NCI-H187 treated with DMSO at 0.1 percent for 48 hours (cell line): ENCODE results near the gene SLC25A23.
"Not testable (repeated sequence)": the region's sequence is repeated elsewhere in the genome, so short reads cannot be mapped to it uniquely, and the experiment has no call there.

ENCODE experiments used
- DNase-seq: peaks from one replicate; lab custom pipeline; 2025; lab: John Stamatoyannopoulos, UW

The SLC25A23 gene

DNA sequence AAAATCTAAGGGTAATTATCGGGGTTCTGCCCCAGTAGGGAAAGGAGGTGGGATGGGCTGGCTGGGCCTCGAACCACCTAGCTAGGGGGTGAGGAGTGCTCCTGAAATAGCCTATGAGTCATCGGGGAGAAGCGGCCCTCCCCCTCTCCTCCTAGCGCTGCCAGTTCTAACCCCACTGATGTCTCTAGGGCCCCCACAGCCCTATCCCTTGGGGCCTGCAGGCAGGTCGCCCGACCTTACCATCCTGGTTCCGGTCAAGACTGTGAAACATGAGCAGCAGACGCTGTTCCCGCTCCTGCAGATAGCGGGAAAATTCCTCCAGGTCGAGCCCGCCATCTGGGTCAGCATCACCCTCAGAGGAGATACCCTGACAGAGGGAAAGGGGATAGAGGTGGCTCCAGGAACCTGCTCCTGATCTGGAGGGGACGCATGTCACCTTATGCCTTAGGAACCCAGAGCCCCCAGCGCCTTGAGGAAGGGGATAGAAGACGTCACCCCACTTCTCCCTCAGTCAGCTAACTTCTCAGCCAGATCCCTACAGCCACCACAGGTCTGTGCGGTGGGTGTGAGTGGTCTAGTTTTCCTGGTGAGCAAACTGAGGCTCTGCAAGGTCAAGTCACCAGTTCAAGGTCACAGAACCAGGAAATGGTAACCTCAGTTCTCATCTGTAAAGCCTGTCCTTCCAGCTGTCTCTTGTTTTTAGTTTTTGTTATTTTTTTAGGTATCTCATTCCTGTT is 1.5 kb downstream of the SLC25A23 start:
- DNase-seq, result no peak

DNA sequence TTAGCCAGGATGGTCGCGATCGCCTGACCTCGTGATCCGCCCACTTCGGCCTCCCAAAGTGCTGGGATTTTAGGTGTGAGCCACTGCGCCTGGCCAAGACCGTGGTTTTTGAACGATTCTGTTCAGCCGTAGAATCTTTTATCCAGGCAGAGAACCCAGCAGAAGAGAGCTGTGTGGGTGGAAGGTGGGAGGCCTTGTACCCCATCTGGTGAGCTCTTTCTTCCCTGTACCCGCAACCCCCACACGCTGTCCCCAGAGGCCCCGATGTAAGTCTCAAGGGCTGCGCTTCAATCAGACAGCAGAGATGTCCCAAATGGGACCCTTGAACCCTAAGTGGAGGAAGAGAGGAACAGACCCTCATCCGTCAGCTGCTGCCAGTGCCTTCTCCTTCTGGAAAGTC is 3.7 kb downstream of the SLC25A23 start:
- no peak for DNase-seq

DNA sequence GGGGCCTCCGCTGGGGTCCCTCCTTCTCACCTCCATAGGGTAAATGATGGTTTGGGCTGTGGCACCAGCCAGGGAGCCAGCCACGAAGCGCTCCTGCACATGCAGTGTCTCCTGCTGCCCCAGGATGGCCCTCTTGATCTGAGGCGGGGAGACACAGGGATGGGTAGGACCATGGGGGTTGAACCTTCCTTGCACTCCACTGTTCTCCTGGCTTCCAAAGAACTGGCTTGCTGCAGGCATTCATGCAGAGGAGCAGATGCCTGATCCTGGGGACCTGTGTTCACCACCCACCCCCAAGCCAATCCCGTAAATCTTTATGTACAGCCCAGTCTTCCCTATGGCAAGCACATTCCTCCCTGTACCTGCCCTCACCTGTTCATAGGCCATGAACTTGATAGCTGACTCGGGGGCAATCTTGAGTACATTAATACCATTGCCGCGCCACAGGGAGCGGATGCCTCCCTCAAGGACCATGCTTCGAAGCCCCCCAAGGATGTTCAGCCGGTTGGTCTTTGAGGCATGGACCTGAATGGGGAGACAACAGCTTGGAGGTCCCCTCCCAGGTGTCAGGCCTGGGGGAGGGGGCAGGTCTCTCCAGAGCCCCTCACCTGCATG is 5.5 kb downstream of the SLC25A23 start:
- DNase-seq, result no peak

DNA sequence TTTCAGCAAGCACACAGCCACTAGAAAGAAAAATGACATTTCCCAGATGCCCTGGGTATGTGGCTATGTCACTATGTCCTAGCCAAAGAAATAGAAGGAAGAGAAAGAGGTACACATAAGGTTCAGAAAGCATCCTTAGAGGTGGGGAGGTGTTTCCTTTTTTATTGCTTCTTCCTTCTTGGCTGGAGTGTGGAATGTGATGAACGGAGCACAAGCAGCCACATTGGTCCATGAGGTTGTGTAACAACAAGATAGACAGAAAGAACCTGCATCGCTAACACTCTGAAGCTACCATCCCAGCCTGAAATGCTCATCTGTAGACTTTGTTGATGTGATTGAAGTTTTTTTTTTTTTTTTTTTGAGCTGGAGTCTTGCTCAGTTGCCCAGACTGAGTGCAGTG is 6.7 kb downstream of the SLC25A23 start:
- DNase-seq, result no peak

DNA sequence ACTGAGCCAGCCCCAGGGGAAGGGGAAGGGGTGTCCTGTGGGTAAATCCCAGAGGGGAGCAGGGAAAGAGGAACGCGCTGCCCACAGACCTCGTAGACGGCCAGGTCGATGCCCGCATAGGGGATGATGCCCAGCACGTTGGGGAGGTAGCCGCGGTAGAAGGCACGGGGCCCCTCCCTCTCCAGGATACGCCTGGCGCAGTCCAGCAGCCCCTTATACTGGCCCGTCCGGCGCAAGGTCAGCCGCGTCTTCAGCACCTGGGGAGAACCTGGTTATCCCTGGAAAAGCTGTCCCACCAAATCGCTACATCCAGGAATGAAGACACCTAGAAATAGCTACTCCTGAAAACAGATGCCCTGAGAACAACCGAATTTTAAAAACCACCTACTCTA is 7.4 kb downstream of the SLC25A23 start:
- DNase-seq, result no peak

DNA sequence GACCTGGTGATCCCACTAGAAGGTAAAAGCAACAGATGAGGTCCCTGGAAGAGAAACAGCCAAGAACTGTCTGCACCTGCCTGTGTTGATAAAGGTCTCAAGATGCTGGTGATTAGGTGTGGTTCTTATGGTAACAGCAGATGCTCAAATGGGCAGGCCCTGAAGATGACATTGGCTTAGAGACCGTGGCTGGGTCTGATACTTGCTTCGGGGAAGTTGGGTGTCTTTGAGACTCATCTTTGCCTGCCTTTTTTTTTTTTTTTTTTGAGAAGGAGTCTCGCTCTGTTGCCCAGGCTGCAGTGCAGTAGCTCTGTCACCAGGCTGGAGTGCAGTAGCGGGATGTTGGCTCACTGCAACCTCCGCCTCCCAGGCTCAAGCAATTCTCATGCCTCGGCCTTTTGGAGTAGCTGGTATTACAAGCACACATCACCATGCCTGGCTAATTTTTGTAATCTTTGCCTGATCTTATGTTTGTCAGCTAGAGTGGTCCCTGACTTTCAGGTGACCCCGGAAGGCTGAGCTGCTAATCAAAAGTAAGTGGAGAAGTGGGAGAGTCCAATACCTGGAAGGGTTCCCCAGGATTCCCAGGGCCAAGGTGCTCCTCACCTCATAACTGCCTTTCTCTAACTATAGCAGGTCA is 7.9 kb downstream of the SLC25A23 start:
- DNase-seq, result no peak

DNA sequence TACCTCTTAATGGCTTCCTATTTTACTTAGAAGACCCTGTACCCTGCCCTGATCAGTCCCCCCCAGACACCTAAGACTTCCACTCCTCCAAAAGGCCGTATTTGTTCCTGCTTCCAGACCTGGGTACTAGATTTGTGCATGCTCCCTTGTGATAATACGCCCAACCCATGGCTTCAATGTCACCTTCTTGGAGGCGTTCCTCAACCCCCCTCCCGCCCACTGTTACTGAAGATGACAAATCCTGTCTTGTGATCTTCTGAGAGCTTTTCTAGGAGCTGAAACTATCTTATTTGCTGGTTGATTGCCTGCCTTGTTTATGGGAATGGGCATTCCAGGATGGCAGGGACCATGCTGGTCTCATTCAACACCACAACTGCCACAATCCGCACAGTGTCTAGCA is 9.4 kb downstream of the SLC25A23 start:
- no peak for DNase-seq

DNA sequence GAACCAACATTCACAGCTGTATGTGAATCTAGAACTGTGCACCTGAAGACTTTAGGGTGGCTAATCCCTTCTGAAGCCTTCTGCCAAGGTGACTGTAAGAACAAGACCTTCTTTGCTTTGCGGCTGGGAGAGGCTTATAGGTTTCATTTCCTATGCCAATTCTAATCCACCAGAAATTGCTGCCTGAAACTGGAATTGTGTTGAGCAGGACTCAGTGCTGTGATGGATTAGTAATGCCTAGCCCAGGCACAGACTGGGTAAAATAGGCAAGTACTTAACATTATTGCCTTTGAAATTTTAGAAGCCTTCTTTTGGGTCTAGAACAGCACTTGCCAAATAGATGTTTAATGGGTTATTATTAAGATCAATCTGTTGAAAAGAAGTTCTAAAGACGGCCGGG is 11.5 kb downstream of the SLC25A23 start:
- no peak for DNase-seq

DNA sequence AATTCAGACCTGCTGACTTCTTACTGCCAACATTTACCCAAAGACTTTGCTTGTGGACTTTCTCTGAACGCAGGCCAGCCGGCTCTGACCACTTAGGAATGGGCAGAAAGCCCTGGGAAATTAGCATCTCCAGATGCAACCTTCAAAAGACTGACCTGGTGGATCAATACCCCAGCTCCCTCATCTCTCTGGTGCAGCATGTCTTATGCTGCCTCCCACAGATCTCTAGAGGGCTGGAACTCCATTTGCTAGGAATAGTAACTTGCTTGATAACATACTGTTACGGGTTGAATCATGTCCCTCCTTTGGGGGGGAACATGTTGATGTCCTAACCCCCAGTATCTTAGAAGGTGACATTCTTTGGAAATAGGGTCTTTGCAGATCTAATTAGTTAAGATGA is 13.1 kb downstream of the SLC25A23 start:
- DNase-seq, result no peak

DNA sequence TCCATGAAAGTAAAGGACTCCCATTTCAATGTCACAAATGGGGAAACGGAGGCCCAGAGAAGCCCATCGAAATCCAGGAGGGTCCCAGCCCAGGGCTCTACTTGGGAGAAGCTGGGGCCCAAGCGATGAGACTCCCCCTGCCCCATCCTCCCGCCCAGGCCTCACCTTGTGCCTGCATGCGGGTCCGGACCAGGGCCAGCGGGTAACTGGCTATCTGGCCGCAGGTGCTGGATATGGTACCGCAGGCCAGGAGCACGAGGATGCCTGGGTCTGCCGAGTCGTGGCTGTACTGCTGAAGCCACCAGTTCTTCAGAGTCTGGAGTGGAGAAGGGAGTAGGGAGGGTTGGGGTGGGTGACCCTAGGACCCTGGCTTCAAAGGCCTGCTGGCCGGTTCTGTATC is 15.6 kb downstream of the SLC25A23 start:
- DNase-seq, result no peak

DNA sequence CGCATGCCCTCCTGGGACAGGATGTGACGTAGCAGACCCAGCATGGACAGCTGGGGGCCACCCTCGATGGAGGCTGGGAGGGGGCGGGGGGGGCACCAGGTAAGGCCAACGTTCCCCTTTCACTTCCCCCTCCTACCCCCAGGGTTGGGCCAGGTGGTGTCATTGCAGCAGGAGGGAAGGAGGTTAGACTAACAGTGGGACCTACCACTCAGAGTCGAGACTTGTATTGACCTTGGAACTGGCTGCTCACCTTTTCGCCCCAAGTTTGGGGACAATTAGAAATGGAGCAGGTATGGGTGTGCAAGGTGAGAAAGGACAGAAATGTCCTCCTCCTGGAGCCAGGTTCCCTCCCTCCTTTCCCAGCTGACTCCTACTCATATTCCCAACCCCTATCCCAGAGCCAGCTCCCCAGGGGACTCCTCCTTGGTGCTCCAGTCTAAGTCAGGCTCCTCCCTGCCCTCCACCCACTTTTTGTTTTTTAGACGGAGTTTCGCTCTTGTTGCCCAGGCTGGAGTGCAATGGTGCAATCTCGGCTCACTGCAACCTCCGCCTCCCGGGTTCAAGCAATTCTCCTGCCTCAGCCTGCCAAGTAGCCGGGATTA is 17.4 kb downstream of the SLC25A23 start:
- DNase-seq, result no peak

DNA sequence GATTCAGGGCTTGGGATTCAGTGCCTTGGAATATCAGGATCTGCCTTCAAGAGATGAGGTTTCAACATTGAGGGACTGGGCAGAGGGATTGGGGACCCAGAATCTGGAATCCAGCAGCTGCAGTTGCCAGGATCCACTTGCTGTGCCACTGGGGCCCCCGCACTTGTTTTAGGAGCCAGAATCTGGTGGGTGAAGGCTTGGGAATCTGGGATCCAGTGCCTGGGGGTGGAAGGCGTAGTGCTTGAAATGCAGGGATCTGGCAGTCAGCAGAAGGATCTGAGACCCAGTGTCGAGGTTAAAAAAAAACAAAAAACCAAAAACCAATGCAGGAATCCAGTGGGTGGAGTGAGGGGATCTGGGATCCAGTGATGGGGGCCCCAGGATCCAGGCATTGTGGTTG is 18.7 kb downstream of the SLC25A23 start:
- DNase-seq, result no peak

DNA sequence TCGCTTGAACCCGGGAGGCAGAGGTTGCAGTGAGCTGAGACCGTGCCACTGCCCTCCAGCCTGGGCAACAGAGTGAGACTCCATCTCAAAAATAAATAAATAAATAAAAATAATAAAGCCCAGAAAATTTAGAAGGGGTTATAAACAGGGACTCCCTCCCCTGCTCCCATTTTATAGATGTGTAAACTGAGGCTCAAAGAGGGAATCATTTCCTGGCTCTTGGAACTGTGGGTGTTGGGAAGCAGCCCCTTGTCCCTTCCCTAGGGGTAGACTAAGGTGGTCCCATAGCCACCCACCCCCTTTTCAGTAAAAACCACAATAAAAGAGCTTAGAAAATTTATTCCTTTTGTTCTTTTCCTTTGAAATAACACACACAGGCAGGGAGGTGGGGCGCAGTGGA is 19.8 kb downstream of the SLC25A23 start:
- DNase-seq, result no peak

DNA sequence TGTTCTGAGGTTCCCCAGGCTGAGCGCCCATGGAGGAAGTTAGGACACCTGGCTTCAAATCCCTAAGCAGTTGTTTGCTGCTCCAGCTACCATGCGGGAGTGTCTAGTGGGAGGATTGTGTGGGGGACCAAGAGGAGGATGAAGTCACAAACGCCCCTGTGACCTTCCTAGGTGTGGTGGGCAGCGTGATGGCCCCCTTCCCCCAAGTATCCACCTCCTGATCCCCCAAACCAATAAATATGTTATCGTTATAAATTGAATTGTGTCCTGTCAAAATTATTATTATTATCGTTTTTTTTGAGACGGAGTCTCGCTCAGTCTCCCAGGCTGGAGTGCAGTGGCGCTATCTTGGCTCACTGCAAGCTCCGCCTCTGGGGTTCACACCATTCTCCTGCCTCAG is 25.9 kb downstream of the SLC25A23 start, which contains the start of gene SLC25A41:
Gene SLC25A41 (minus strand): TSS at position 101 of the 400 bp plus-strand sequence. CDS start 70 bp downstream, at position 31.
- DNase-seq, result no peak

DNA sequence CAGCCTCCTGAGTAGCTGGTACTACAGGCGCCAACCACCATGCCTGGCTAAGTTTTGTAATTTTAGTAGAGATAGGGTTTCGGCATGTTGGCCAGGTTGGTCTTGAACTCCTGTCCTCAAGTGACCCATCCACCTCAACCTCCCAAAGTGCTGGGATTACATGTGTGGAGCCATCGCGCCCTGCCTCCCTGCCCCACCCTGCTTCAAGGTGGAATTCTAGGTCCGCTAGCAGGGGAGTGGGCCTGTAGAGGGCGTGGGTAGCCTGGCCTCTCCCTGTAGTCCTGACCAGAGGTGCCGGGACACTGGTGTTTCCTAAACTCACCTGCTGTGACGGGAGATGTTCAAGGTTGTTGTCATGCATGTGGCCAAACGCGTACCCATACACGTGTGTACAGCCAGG is 26.4 kb downstream of the SLC25A23 start:
- no peak for DNase-seq

DNA sequence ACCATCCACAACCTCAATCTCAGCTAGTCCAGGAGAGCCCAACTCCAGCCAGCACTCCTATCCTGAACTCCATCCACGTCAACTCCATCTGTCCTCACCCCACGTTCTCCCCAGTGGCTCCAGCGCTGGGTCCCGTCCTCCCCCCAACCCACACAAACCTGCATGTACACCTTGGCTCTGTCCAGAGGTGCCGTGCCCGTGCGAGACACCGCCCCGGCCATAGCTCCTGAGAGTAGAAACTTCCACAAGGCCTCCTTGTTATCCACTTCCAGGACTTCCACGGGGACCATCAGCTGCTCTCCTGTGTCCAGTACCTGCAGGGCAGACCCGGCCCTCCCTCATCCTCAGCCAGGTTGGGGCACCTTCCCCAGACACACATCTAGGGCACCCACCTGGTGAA is 27.7 kb downstream of the SLC25A23 start:
- DNase-seq, result no peak

DNA sequence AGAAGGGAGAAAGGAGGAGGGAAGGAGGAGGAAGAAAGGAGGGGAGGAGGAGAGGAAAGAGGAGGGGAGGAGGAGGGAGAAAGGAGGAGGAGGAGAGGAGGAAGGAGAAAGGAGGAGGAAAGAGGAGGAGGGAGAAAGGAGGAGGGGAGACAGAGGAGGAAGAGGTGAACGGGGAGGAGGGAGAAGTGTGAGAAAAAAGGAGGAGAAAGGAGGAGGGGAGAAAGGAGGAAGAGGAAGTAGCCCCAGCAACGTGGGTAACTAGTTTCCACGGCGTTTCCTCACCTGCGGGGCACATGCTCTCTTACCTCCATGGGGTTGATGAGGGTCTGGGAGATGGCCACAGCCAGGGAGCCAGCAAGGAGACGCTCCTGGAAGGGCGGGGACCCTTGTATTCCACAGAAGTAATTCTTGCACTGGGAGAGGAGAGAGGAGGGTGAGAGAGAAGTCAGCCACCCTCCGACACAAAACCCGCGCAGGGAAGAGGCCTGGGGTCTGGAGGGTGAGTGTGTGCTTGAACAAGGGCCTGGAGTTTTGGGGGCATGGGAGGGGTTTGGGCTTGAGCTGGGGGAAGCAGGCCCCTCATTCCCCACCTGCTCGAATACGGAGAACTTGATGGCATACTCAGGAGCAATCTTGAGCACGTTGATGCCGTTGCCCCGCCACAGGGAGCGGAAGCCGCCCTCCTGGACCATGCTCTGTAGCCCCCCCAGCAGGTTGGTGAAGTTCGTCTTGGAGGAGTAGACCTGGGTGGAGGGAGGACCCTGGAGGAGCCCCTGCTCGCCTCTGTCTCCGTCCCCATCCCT is 30.0 kb downstream of the SLC25A23 start:
- DNase-seq, result no peak

DNA sequence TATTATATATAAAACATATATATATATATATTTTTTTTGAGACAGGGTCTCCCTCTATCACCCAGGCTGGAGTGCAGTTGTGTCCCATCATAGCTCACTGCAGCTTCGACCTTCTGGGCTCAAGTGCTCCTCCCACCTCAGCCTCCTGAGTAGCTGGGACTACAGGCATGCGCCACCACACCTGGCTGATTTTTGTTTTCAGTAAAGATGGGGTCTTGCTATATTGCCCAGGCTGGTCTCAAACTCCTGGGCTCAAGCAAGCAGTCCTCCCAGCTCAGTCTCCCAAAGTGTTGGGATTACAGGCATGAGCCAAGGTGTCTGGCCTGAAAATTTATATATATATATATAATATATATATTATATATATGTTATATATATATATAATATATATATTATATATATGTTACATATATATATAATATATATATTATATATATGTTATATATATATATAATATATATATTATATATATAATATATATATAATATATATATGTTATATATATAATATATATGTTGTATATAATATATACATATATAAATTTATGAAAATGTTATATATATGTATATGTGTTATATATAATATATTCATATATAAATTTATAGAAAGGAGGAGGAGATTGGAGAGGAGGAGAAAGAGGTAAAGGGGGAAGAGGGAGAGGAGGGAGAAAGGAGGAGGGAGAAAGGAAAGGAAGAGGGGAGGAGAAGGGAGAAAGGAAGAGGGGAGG is 30.7 kb downstream of the SLC25A23 start:
- DNase-seq, result not testable (repeated sequence)

DNA sequence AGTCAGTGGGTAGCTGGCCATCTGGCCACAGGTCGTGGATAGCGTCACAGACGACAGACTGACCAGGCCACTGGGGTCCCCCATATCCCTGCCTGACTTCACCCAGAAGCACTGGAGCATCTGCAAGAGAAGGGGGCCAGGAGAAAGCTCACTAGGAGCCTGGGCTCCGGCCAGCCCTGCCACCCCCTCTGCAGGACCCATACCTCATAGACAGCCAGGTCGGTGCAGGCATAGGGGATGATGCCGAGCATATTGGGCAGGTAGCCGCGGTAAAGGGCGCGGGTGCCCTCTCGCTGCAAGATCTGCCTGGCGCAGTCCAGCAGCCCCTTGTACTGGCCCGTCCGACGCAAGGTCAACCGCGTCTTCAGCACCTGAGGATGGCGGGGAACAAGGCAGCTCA is 32.5 kb downstream of the SLC25A23 start:
- no peak for DNase-seq

DNA sequence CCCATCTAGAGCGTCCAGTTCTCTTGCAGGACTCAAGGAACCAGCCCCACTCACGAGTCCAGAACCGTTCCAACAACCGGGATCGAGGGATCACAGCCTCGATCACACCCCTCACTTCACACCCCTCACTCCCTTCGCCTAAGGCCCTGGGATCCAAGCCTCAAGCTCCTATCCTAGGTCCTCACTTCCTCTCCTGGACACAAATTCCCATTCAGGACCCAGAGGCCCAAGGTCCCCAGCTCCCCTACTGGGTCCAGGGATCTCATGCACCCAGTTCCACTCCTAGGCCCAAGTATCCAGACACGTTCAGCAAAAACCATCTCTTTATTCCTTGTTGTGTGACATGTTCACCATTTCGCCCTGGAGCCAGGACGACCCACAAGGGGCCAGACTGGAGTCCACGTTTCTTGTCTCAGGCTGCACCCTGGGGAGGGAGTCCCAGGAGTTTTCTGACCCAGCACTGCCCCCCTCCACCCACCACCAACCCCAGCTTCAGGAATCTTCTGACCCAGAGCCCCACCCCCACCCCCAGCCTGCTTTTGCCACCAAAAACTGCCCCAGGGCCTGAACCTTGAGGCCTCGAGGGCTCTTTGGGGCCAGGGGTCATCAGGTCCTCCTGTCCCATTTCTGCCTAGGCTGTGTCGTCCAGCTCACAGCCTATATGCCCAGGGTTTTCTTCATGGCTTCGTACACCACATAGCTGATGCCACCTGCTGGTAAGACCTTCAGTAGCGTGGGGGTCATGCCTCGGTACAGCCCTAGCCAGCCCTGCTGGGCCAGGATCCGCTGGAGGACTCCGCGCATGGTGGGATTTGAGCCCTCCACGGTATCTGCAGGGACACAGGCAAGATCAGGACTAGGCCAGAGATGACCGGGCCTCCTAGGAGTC is 33.6 kb downstream of the SLC25A23 start:
- no peak for DNase-seq
